SH-SY5Y (cell line): ENCODE results near the gene HES4.

ENCODE experiments used
- GATA2 ChIP-seq: IDR thresholded peaks from 2 replicates; pipeline ENCODE4 v1.6.1; 2011; ENCODE audit warnings: mild to moderate bottlenecking, low read depth, low read length
- GATA3 ChIP-seq: IDR thresholded peaks from 2 replicates; pipeline ENCODE4 v1.6.1; 2011; ENCODE audit warnings: low read depth, mild to moderate bottlenecking, low read length, moderate library complexity

DNA sequence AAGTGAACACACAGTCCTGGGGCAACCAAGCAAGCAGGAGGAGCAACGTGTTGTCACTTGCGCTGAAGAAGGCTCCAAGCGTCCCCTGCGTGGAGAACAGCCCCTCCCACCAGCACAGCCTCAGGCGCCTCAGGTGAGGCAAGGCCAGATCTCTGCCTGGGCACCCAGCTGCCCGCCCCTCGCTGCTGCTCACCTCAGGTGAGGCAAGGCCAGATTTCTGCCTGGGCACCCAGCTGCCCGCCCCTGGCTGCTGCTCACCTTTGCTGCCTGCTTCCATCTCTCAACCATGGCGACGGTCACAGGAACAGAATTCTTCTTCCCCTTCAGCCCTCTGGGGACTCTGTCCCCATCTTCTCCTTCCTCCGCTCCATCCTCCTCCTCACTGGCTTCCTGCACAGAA lies 43.3 kb downstream of the HES4 start:
- no peak for TF ChIP-seq GATA3
- no peak for TF ChIP-seq GATA2
